Measurements from ENCODE around the gene CHCHD10.

CHCHD10 gene

DNA sequence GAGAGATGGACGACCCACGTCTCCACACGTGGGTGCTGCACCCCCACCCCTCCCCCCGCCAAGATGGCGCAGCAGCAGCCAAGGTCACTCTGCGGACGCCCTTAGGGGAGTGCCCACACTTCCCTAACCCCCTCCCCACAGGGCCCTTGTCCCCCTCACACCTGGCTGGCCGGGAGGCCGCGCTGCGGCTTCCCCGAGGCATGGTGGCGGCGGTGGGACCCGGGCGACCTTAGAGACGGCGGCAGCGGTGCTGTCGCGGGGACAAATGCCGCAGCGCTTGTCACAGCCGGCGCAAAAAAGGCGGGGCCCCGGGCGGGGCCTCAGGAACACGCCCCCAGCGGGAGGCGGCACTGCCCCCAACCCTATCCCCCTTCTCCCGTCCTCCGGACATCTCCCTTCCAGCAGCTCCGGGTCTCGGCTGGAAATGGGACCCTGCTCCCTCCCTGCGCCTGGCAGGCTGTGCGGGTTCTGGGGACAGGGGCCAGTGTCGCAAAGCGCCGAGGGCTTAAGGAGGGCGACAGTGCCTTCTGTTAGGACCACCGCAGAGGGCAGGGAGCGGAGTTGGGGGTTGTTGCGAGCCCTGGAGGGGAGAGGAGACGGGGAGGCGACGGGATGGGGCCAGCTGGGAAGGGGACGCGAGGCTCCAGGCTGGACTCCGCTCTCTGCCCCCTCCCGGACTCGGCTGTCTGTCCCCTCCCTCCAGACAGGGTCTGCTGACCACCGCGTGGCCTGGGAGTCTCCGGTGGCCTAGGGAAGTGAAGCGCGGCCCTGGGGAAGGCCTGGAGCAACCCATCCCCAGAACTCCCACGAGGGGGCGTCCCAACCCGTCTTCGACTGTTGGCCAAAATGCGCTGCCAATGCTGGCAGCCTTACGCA, at the start of gene CHCHD10:
Gene CHCHD10, minus strand, starts transcription at position 300 of the 876 bp plus-strand sequence. Its CDS starts 98 bp downstream, at position 202.
- peak; percentile 84 for DNase-seq (ENCODE audit: low spot score)

DNA sequence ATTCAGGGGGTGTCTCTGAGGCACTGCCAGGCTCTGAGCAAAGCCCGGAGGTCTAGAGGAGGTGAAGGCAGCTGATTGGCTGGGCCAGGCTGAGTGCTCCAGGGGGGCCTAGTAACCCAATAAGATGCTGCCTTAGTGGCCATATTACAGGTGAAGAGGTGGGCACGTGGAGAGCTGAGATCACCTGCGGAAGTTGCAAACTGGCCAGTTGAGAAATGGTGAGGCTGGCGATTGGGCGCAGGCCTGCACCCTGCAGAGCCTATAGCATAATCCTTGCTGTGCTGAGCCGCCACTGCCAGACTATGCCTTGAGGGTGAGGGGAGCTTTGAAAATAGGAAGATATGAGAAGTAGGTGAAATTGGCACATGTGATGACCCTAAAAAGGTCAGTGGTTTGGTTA, 49.4 kb upstream of the CHCHD10 start:
- no peak for DNase-seq (ENCODE audit: low spot score)

DNA sequence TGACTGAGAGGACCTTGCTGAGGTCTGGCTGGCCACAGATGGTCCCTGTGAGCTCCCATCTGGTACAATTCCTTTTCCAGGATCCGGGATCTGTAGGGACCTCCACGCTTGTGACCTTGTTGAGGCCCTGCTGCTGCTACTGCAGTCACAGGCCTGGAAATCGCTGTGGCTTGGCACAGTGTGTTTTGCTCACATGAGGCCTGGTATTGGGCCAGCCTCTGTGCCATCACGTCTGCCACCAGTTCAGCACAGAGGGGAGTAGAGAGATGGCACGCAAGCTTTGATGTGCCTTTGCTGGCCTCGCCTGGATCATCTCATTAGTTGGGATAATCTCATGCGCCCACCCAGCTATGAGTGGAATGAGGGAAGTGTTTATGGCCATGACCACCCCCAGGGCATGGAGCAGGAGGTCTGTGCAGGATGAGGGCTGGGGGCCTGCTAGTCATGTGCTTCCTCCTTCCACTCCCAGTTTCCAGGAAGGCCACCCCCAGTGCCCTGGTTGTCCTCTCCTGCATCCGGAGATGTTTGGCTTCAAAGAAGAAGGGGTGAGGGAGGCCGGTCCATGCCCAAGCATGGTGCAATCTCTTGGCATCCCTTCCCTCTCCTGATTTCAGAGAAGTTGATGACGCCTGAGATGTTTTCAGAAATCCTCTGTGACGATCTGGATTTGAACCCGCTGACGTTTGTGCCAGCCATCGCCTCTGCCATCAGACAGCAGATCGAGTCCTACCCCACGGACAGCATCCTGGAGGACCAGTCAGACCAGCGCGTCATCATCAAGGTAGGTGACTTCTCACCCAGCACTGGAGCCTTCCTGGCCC, 48.6 kb upstream of the CHCHD10 start:
- peak; percentile 65 for DNase-seq (ENCODE audit: low spot score)

DNA sequence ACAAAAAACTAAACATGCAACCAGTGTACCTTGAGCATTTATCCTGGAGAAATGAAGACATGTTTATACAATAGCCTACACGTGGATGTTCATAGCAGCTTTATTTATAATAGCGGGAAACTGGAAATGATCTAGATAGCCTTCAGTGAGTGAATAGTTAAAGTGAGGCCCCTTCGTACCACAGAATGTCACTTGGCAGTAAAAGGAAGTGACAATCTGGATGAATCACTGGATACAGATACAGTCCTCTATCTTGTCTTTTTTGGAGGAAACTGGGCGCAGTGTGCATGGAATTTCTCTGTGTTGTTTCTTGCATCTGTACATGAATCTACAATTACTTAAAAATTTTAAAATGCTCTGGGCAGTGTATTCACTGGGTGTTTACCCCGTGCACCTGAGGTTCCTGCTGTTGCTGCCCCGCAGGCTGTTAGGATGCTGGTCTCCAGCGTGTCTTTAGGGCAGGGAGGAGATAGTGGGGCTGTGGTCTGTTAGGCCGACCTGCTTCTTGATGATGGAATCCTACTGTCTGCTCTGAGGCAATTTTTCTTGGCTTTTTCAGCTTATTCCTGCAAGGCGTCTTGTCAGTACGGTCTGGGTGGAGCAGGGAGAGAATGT, 47.9 kb upstream of the CHCHD10 start:
- DNase-seq (ENCODE audit: low spot score), result no peak

DNA sequence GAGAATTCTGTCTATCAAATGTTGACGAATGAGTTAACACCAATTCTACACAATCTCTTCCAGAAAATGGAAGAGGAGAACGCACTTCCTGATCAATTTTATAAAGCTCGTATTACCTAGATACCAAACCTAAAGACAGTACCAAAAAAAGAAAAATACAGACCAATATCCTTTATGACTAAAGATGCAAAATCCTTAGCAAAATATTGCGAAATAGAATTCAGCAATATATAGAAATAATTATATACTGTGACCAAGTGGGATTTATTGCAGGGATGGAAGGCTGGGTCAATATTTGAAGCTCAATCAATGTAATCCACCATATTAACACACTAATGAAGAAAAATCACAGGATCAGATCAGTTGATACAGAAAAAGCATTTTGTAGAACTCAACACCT, 44.6 kb upstream of the CHCHD10 start:
- no peak for DNase-seq (ENCODE audit: low spot score)

DNA sequence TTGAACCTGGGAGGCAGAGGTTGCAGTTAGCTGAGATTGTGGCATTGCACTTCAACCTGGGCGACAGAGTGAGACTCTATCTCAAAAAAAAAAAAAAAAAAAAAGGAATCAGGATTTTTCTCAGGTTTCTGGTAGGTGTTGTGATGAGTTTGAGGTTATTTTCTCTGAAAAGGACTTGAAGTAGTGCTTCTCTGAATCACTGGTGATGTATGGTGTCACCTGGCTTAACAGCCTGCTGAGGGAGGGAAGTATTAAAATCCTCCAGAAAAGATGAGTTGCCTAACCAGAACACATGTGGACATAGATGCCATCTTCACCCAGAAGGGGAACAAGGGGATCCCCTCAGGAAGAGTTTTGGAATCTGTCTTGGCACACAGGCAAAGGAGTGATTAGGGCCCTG, 39.1 kb upstream of the CHCHD10 start:
- DNase-seq (ENCODE audit: low spot score), result no peak

DNA sequence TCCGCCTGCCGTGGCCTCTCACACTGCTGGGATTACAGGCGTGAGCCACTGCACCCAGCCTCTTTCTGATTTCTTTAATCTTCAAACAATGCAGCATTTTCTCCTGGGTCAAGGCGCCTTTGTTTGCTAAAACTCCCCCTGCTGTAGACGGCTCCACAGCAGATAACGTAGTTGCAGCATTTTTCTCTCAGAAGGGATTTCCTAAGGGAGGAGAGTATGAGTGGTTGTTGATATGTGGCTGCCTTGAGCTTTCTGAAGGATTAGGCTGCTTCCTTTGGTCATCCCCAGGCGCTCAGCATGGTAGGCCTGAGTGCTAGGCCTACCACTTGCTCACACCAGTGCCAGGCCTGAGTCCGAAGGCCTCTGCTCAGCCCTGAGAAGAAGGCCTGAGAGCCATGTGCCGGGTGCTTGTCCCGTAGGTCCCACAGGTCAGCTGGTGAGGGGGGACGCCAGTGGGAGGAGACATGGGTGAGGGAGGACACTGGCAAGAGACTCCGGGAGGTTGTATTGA, 37.1 kb upstream of the CHCHD10 start:
- DNase-seq (ENCODE audit: low spot score), result peak; percentile 50

DNA sequence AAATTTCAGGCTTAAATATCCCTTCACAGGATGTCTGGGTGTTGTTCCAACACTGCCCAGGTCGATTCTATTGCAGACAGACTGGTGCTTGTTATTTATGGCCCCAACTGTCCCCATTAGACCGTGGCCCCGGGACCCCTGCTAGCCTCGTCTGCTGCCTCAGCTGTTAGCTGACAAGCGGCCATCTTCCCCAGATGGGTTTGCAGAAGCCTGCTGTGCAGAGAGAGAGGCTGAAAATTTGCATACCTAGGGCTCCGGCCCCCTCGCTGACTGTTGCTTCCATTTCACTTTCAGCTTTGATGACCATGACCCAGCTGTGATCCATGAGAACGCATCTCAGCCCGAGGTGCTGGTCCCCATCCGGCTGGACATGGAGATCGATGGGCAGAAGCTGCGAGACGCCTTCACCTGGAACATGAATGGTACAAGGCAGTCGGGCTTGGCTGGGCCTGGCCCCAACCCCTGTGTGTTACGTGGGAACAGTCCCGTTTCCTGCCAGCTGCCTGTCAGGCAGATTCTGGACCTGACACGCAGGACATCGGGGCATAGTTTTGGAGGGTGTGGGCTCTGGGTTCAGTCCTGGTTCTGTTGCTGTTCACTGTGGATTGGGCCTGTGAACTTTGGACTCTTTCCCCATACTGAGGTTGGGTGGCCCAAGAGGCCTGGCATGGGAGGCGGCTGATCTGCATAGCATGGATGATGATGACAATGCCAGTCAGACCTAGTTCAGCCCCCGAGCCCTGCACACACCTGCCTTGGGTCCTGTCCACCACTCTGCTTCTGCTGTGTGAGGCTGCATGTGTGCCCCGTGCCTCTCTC, 35.4 kb upstream of the CHCHD10 start:
- no peak for DNase-seq (ENCODE audit: low spot score)

DNA sequence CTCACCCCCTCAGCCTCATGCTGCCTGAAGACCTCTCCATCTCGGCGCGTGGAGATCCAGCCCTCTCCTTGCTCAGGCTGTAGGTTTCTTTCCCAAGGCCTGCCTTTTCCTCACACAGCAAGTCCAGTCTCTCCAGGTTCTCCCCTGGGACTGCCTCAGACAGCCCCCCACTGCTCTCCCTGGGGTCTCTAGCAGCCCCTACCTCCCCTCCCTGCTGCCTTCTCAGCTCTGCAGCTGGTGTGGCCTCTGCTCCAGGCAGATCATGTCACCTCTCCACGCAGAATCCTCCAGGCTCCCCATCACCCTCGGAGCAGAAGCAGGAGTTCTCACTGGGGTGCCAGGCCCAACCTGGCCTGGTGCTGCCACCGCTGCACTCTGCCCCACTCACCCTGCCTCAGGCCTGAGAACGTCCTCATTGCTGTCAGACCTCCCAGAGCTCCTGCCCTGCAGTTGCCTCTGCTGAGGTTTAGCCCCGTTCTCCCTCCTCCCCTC, 34.2 kb upstream of the CHCHD10 start:
- no peak for DNase-seq (ENCODE audit: low spot score)

DNA sequence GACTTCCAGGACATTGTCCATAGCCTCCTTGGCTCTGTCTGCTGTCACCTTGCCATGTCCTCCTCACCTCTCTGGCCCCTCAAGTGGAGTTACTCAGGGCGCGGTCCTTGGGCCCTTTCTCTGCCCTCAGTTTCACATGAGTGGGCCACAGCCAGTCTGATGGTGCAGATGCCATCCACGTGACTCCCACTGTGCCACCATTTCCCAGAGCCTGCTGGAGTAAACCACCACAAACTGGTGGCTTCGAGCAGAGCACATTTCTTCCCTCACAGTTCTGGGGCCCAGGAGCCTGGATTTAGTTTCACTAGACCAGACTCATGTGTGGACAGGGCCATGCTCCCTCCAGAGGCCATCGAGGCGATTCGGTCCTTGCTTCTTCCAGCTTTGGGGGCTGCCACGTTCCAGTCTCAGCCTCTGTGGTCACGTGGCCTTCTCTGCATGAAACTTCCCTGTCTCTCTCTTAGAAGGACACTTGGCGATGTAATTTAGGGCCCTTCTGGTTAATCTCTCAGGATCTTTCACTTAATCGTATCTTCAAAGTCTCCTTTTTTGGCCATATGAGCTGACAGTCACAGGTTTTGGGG, 33.6 kb upstream of the CHCHD10 start:
- no peak for DNase-seq (ENCODE audit: low spot score)

DNA sequence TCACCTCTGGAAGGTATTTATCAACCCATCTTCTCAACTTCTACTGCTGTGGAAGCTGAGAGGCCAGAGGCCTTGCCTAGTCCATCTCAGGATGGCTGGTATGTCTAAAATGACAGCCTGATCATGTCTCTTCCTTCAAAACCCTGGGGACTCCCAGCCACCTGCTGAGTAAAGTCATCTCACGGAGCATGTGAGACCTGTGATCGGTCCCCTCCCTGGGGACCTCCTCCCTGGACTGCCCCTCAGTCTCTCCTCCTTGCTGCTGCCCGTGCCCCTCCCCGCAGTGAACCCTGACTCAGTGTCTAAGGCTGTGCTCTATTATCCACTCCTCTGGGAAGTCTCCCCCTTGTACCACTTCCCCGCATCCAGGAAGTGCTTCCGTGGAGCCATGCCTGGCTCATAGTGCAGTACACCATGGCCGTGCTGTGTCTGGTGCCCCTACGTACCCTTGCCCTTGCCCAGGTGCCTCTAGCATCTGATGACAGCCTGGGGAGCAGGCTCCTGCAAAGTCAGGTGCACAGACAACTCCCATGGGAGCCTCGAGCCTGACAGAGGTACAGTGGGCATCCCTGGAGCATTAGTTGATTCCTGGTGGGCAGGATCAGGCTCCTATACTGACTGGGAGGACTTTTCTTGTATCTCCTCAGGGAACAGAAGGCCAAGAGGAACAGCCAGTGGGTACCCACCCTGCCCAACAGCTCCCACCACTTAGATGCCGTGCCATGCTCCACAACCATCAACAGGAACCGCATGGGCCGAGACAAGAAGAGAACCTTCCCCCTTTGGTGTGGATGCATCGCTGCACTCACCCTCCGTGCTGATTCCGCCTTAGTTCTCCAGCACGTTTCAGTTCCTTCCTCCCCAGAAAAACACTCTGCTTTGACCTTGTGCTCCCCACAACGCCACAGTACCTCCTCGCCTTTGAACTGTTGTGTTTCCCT, 32.8 kb upstream of the CHCHD10 start:
- no peak for DNase-seq (ENCODE audit: low spot score)

DNA sequence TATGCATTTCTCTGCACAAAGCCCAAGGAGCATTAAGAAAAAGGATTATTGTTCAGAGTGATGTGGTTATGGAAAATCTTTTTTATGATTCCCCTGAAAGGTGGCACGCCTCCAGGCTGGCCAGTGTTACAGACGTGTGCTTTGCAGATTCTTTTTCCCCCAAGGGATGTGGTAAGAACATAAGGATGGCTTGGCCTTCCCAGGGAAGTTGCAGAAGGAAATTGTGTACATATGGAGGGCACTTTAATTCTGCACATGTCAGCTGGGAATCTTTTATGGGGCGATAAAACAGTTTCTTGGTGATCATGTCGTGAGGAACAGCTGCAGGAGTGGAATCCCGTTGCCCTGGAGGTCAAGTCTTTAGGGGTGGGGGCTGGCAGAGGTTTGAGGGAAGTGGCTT, 28.7 kb upstream of the CHCHD10 start:
- no peak for DNase-seq (ENCODE audit: low spot score)

DNA sequence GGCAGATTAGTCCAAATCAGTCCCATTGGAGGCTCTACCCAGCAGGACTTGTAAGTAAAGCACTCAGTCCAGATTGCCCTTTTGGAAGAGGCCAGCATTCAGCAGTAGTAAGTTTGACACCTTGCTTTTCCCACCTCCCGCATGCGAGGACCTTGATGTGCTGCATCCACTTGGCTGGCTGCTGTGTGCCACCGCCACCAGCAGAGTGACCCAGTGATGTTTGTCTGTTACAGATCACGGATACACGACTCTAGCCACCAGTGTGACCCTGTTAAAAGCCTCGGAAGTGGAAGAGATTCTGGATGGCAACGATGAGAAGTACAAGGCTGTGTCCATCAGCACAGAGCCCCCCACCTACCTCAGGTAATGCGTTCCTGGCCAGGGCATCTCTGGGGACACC, 25.6 kb upstream of the CHCHD10 start:
- no peak for DNase-seq (ENCODE audit: low spot score)

DNA sequence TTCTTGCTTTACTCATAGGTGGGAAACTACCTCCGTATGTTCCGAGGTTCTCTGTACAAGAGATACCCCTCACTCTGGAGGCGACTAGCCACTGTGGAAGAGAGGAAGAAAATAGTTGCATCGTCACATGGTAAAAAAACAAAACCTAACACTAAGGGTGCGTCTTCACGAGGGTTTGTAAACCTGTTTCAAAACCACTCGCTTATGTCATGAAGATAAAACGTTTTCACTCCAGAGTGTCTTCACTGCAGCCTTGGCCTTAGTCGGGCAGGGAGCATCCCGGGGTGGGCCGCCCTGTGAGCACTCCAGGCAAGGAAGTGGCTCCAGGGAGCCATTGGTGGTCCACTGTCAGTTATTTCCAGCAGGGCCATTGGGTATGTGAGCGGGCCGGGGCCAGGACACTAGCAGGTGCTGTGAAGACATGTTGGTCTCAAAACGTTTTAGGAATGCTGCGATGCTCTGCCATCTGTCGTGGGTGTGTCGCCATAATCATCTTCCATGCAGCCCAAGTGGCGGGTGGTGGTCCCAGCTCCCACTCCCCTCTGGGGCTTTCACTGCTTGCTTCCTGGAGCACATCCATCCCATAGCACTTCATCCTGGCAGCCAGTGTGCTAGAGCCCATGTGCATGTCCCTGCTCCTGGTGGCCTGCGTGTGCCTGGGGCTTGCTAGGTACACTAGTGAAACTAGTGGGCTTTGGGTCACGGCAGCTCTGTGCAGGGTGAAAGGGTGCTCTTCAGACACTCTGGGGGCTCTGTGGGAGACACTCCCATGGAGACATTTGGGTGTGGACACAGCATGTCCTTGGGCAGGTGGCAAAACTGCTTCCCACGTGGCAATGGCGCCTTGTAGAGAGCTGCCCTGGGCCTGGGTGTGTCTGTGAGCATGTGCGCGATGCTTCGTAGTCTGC, 24.2 kb upstream of the CHCHD10 start:
- no peak for DNase-seq (ENCODE audit: low spot score)

DNA sequence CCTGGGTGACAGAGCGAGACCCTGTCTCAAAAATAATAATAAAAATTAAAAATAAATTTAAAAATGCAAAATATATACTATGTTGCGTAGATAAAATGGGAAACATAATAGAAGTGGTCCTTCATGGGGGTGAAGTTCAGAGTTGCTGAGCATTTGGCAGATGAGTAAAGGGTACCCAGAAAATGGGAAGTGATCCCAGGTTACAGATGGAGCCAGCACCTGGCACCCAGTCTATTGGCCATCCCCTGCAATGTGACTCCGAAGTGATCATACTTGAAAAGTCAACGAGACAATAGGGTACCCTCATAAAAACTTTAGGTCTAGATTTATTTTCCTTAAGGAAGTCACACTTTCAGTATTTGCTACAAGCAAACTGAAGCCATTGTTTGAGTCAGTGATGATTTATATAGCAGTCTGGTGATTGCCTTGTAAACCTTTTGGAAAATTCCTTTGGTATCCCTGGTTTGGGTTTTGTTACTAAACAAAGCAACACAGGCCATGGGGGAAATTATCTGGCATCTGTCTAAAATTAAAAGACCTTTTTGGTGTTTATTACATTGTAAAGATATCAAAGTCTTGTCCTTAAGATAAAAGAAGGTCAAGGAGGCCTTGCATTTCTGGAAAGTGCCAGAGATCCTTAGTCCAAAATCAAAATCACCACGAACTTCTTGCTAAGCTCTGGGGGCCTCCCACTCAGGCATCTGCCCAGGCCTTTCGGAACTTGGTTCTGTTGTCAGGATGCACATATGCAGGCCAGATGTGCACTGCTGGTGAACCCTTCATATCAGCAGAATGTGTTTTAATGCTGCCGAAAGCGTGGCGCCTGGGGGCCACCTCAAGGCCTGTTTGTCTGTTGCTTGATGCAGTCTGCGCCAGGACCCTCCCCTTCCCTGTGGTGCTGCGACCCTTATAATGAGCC, 23.3 kb upstream of the CHCHD10 start:
- DNase-seq (ENCODE audit: low spot score), result no peak

DNA sequence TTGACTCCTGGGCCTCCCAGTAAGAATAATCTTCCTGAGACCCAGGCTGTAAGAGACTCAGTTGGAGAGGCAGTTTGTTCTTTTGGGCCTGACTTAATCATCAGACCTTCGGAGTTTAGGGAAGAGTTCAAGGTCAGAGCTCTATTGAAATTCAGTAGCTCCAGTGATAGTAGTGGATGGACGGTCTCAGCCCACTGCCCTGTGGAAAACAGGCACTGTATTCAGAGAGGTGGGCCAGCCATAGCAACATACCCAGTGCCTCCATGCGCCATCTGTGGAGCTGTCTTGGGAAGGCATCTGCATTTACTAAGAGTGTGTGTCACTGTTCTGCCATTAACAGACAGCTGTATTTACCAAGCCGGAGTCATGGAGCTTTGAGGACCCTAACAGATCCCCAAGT, 21.9 kb upstream of the CHCHD10 start:
- DNase-seq (ENCODE audit: low spot score), result peak; percentile 51

DNA sequence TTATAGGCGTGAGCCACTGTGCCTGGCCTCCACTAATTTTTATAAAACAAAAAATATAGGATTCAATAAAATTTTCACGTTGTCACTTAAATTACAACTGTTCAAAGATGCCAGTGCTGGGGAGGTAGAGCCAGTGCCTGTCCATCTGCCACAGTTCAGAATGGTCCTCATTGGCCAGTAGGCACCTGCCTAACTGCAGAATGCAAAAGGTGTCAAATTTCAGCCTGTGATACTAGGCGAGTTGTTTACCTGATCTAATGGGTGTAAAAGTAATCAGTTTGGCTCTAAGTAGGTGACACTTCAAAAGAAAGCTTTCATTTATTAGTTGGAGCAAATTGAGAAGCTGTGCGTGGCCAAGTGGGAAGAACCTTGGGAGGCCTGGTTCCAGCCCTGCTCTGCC, 21.3 kb upstream of the CHCHD10 start:
- DNase-seq (ENCODE audit: low spot score), result no peak

DNA sequence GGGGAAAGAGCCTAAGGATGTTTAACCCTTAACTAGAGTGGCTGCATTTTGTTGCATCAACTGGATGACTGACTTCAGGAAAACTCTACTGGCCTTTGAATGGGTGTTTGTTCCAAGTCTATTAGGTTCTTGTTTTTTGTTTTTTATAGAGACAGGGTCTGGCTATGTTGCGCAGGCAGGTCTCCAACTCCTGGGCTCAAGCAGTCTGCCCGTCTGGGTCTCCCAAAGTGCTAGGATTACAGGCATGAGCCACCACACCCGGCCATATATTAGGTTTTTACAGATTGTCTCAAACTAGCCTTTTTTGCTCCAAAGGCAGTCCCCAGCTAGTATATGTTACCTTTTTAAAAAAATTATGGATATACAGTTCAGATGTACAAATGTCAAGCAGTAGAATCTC, 20.1 kb upstream of the CHCHD10 start:
- no peak for DNase-seq (ENCODE audit: low spot score)
